Tibial nerve (tissue), 4 donors: ENCODE measurements around the gene TAMALIN. TPM values are rescaled to one million over a fixed set of nuclear protein-coding genes. Genes with fewer than 3 reads are reported as not detected.

ENCODE experiments used
- DNase-seq, 2 donors: peaks; one replicate each; pipeline ENCODE4 v3.0.0-alpha.2; 2019; ENCODE audit warnings: low spot score in 2 of 2
- H3K27ac ChIP-seq, 4 donors: fragments of 200-600 bp; sonication (generic) in 3 of 4; one replicate each; pipeline ENCODE4 v1.5.1; 2017 to 2019; ENCODE audit warnings: mild to moderate bottlenecking in 1 of 4
- H3K27me3 ChIP-seq, 2 donors: fragments of 200-600 bp; sonication (generic) in 1 of 2; one replicate each; pipeline versions ENCODE4 v1.5.1 to v1.6.0; 2017 to 2019
- H3K36me3 ChIP-seq, 3 donors: fragments of 200-600 bp; sonication (generic); one replicate each; pipeline ENCODE4 v1.5.1; 2018 to 2019
- H3K4me1 ChIP-seq, 4 donors: fragments of 200-600 bp; sonication (generic) in 3 of 4; one replicate each; pipeline ENCODE4 v1.5.1; 2017 to 2019
- H3K4me3 ChIP-seq, 4 donors: fragments of 200-600 bp; sonication (generic) in 3 of 4; one replicate each; pipeline ENCODE4 v1.5.1; 2017 to 2019; ENCODE audit warnings: mild to moderate bottlenecking in 1 of 4, moderate library complexity in 1 of 4
- H3K9me3 ChIP-seq, 4 donors: fragments of 200-600 bp; sonication (generic) in 3 of 4; one replicate each; pipeline ENCODE4 v1.5.1; 2017 to 2019
- CTCF ChIP-seq, 5 experiments: fragments of 200-600 bp in 3 of 5; fragments of 450-650 bp in 2 of 5; sonication (generic) in 3 of 5; IDR thresholded peaks; one replicate each; pipeline ENCODE4 v1.5.1; 2016 to 2019; ENCODE audit warnings: antibody characterized with exemption in 5 of 5, mild to moderate bottlenecking in 3 of 5, moderate library complexity in 2 of 5
- EP300 ChIP-seq, 2 donors: sonication (generic); formaldehyde crosslinking; IDR thresholded peaks; one replicate each; pipeline ENCODE4 v1.6.1; 2017; ENCODE audit warnings: antibody characterized with exemption in 2 of 2, mild to moderate bottlenecking in 1 of 2
- POLR2A ChIP-seq, 2 donors: fragments of 450-650 bp; IDR thresholded peaks; one replicate each; pipeline ENCODE4 v1.6.1; 2017; ENCODE audit warnings: antibody characterized with exemption in 2 of 2, mild to moderate bottlenecking in 2 of 2, moderate library complexity in 2 of 2
- WGBS, 2 donors: methylation state at CpG; one replicate each; pipeline ENCODE4 v1.1.5; 2018; 5-methylcytosine and 5-hydroxymethylcytosine counted together
- total RNA-seq, 4 donors: library from RNA; depleted of rRNA; stranded (reverse); fragments of >200 nt; gene quantifications; one replicate each; pipeline ENCODE4 v1.1.0, GENCODE V29; 2016

The TAMALIN gene
- total RNA-seq, 4 donors from 2014 or later, result 30.6 to 54.0 (median 37.8) TPM

DNA sequence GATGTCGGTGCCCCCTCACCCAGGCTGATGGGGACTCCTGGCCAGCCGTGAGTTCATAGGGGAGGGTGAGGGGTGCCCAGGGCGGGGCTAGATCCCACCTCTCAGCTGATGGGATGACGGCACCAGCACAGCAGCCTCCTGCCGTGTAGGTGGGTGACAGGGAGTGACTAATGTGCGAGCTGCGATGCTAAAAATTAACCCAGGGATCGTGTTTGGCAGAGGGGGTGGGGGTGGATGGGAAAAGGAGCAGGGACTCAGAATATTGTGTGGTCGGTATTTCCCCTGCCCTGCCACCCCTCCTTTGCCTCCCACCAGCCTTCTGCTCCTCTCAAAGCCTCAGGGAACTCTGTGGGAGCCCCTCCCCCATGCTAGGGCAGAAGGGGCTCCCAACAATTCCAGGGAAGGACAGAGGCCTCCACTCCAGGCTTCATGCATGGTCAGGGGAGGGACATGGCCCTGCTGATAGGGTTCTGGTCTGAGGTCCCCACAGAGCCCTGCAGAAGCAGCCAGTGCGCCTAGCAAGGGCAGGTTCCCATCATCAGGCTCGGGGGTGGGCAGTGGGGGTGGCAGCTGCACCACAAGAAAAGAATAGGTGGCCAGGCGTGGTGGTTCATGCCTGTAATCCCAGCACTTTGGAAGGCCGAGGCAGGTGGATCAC is 12.5 kb downstream of the TAMALIN start:
- no peak overlapping the region for H3K27ac ChIP-seq
- 67 to 69% methylated on average over 12 of the region's 13 CpGs for WGBS, 2 donors
- peaks cover 0 to 11% (median 0%) of the 10 kb centered on the region in 3 donors for H3K36me3 ChIP-seq
- peaks cover 0 to 26% (median 6%) of the 10 kb centered on the region in 4 donors for H3K4me1 ChIP-seq
- no peaks in the 10 kb centered on the region for H3K27me3 ChIP-seq
- no peak for TF ChIP-seq EP300 (IDR thresholded peaks at IDR 0.05)
- TF ChIP-seq POLR2A (IDR thresholded peaks at IDR 0.05), result no peak
- TF ChIP-seq CTCF (IDR thresholded peaks at IDR 0.05), result no peak
- H3K4me3 ChIP-seq, result no peak overlapping the region
- no peak for DNase-seq
- H3K9me3 ChIP-seq, result no peaks in the 10 kb centered on the region

DNA sequence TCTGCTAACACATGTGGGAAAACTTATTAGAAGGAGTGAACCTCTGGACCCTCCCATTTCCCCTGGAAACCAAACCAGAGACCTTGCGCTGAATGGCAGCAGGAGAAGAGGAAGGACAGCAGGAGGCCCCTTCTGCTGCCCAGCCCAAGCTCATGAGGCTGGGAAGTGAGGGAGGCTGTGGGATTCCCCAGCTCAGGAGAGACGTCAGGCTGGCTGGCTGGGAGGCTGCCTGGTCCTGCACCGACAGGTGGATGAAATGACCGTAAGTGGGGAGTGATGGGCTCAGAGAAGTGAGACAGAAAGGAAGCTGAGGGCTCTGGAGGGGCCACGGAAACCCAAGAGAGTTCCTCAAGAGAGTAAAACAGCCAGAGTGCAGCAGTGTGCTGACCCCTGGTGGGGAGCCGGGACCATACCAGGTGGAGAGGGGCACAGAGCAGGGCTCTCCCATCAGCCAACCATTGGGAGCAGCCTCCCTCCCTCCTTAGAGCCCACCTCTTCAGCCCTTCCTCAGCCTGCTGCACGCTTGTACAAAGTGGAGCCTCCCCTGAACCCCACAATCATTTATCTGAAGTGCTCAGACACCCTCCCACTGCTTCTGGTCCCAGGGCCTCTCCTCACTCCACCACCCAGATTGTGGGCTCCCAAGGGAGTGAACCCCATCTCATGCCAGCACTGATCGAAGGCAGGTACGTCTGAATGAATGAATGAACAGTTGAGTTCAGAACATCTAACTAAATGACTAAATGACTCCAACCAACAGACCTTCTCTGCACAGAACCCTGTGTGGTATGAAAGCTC is 14.0 kb downstream of the TAMALIN start:
- DNase-seq, result peak in 1 of 2 donors; percentile 36
- TF ChIP-seq EP300 (IDR thresholded peaks at IDR 0.05) (no peak), CTCF (IDR thresholded peaks at IDR 0.05) (peak; percentile 44 to 77 (median 63))

GRCh38 chr12:52022841-52023181 is 16.1 kb downstream of the TAMALIN start:
- H3K4me3 ChIP-seq, result peak overlapping the region; percentile 42 to 68 (median 64)
- no peak for DNase-seq
- peaks cover 0 to 38% (median 18%) of the 10 kb centered on the region in 4 donors for H3K4me1 ChIP-seq
- H3K36me3 ChIP-seq, result no peaks in the 10 kb centered on the region
- no peaks in the 10 kb centered on the region for H3K9me3 ChIP-seq
- H3K27me3 ChIP-seq, result no peaks in the 10 kb centered on the region
- TF ChIP-seq EP300 (IDR thresholded peaks at IDR 0.05) (no peak), POLR2A (IDR thresholded peaks at IDR 0.05) (no peak), CTCF (IDR thresholded peaks at IDR 0.05) (no peak)
- 24 to 40% methylated on average over 14 of the region's 14 CpGs for WGBS, 2 donors
- H3K27ac ChIP-seq, result peak overlapping the region in 3 of 4 donors; percentile 22 to 88 (median 39)

More for the DNA sequence above, 14.0 kb downstream of the TAMALIN start:
- H3K4me3 ChIP-seq, result no peak overlapping the region
- no peaks in the 10 kb centered on the region for H3K9me3 ChIP-seq
- H3K27ac ChIP-seq, result no peak overlapping the region
- 45 to 47% methylated on average over 9 of the region's 9 CpGs for WGBS, 2 donors
- no peaks in the 10 kb centered on the region for H3K36me3 ChIP-seq
- H3K4me1 ChIP-seq, result peaks cover 0 to 33% (median 13%) of the 10 kb centered on the region in 4 donors
- H3K27me3 ChIP-seq, result no peaks in the 10 kb centered on the region

DNA sequence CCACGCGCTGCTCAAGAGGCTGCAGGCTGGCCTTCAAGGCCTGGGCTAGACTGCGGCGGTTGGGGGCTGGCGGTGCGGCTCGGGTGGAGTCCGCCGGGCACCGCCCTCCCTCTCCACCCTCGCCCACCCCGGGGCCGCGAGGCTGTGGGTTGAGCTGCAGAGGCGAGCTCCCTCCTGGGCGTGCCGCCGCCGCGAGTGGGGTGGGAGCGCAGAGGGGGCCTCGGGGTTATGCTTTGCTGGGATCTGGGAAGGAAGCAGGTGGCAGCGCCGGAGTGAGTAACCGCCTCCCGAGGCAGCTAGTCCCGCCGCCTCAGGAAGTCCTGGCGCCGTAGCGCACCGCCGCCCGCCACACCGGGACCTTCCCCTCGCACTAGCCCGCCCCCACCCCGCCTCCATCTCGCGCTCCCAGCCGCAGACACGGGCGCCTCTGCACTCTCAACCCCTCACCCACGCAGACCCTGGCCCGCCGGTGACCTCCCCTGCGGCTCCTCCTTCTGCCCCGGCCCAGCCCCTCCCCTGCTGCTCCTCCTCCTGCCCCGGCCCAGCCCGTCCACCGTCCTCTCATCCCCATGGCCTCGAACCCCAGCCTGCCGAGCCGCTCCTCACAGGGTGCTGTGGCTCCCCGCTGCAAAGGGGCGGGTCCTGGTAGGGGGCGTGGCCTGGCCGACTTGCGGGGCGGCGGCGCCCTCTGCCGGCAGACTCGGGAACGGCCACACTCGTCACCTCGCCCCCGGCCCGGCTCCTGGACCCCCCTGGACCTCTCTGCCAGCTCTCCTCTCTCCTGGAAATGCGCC is 16.6 kb downstream of the TAMALIN start:
- peak in 1 of 2 donors; percentile 41 for TF ChIP-seq EP300 (IDR thresholded peaks at IDR 0.05)
- peak; percentile 95 to 100 (median 99) for TF ChIP-seq CTCF (IDR thresholded peaks at IDR 0.05)
- TF ChIP-seq POLR2A (IDR thresholded peaks at IDR 0.05), result peak in 1 of 2 donors; percentile 22
- 1 to 2% methylated on average over 37 to 45 of the region's 70 CpGs for WGBS, 2 donors

More for the DNA sequence above, 16.6 kb downstream of the TAMALIN start:
- H3K36me3 ChIP-seq, result no peaks in the 10 kb centered on the region
- no peaks in the 10 kb centered on the region for H3K27me3 ChIP-seq
- H3K27ac ChIP-seq, result peak overlapping the region; percentile 52 to 88 (median 58)
- no peaks in the 10 kb centered on the region for H3K9me3 ChIP-seq
- peak; percentile 84 to 88 for DNase-seq
- H3K4me1 ChIP-seq, result peaks cover 0 to 38% (median 18%) of the 10 kb centered on the region in 4 donors
- peak overlapping the region; percentile 42 to 68 (median 64) for H3K4me3 ChIP-seq
